GM18526 (cell line): ENCODE results near the gene DCHS1.

Source experiments
- POLR2A ChIP-seq: IDR thresholded peaks from 3 replicates; pipeline ENCODE4 v1.6.1; 2011; ENCODE audit not compliant: insufficient read length; ENCODE audit errors: extremely low read depth

Gene DCHS1, protein sequence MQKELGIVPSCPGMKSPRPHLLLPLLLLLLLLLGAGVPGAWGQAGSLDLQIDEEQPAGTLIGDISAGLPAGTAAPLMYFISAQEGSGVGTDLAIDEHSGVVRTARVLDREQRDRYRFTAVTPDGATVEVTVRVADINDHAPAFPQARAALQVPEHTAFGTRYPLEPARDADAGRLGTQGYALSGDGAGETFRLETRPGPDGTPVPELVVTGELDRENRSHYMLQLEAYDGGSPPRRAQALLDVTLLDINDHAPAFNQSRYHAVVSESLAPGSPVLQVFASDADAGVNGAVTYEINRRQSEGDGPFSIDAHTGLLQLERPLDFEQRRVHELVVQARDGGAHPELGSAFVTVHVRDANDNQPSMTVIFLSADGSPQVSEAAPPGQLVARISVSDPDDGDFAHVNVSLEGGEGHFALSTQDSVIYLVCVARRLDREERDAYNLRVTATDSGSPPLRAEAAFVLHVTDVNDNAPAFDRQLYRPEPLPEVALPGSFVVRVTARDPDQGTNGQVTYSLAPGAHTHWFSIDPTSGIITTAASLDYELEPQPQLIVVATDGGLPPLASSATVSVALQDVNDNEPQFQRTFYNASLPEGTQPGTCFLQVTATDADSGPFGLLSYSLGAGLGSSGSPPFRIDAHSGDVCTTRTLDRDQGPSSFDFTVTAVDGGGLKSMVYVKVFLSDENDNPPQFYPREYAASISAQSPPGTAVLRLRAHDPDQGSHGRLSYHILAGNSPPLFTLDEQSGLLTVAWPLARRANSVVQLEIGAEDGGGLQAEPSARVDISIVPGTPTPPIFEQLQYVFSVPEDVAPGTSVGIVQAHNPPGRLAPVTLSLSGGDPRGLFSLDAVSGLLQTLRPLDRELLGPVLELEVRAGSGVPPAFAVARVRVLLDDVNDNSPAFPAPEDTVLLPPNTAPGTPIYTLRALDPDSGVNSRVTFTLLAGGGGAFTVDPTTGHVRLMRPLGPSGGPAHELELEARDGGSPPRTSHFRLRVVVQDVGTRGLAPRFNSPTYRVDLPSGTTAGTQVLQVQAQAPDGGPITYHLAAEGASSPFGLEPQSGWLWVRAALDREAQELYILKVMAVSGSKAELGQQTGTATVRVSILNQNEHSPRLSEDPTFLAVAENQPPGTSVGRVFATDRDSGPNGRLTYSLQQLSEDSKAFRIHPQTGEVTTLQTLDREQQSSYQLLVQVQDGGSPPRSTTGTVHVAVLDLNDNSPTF (N-terminal part only)

GRCh38 chr11:6655790-6656583 lies at the start of gene DCHS1:
Gene DCHS1 (minus strand): TSS chr11:6655809. CDS start chr11:6641613, 14,196 bp downstream.
- TF ChIP-seq POLR2A, result no peak

DNA sequence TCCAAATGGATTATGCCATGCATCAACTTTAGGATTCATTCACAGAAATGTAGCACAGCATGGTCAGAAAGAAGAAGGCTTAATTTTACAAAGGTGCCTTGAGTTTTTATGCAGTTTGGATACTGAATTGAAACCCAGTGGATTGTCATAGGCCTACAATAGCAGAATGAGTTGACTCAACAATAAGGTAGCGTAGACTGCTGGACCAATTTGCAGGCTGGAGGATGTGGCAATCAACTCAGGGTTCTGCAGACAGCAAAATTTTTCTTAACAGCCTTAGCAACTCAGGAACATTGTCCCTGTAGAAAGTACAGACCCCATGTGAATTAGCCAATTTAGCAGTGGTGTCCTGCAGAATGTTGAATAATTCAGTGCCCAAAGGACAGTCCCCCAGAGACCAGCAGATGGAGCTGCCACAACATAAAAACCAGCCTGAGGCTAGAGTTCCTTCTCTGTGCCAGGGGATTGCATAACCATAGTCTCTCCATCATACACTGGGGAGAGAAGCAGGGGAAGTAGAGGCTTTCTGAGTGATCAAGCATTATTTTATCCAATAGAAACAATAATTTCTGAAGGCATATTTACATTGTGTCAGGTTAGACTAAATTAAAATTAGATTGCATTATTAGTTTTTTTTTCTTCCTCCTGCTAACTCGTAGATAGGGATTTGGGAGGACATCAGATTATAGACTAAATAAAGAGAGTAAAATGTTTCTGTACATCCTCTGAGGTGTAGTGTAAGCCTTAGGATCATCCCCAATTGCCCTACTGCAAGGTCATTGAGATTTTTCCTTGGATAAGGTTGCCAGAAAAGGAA lies 47.8 kb upstream of the DCHS1 start:
- TF ChIP-seq POLR2A, result no peak

DNA sequence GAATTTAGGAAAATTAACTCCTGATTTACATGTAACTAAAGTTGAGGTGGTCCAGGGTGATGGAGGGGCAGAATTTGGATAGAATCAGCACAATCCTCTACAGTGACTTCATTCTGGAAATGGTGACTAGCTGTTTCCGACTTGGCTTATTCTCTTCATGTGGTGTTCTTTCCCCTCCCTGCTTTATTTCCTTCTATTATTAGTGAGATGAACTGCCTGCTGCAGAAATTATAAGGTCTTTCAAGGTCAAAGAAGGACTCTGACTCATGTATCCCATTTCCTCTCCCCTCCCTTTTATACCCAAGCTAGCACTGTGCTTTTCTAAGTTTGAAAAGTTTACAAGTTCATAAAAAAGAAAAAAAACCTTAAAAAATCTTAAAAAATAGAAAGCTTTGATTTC lies 39.8 kb upstream of the DCHS1 start:
- no peak for TF ChIP-seq POLR2A

GRCh38 chr11:6694229-6694535 lies 38.6 kb upstream of the DCHS1 start:
- no peak for TF ChIP-seq POLR2A

GRCh38 chr11:6693342-6694228 lies 38.0 kb upstream of the DCHS1 start:
- TF ChIP-seq POLR2A, result no peak

GRCh38 chr11:6692128-6692527 lies 36.5 kb upstream of the DCHS1 start:
- TF ChIP-seq POLR2A, result no peak

DNA sequence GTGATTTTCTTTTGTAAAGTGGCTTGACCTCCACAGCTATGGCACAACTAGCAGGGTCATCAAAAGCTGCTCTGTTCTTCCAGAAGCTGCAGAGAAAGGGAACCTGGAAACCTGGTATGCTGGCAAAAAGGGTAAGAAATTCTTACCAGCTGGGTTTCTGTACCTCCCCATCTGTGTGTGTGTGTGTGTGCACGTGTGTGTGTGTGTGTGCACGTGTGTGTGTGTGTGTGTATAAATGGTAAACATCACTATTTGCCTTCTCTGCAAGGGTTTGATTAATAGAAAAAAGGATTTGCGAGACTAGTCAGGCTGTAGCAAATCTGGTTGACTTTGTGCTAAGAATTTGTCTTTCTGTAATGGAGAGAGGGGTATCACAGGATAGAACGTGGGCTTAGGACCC lies 32.3 kb upstream of the DCHS1 start:
- TF ChIP-seq POLR2A, result no peak

- no peak for TF ChIP-seq POLR2A
Measured at GRCh38 chr11:6686006-6686405, 30.4 kb upstream of the DCHS1 start.

DNA sequence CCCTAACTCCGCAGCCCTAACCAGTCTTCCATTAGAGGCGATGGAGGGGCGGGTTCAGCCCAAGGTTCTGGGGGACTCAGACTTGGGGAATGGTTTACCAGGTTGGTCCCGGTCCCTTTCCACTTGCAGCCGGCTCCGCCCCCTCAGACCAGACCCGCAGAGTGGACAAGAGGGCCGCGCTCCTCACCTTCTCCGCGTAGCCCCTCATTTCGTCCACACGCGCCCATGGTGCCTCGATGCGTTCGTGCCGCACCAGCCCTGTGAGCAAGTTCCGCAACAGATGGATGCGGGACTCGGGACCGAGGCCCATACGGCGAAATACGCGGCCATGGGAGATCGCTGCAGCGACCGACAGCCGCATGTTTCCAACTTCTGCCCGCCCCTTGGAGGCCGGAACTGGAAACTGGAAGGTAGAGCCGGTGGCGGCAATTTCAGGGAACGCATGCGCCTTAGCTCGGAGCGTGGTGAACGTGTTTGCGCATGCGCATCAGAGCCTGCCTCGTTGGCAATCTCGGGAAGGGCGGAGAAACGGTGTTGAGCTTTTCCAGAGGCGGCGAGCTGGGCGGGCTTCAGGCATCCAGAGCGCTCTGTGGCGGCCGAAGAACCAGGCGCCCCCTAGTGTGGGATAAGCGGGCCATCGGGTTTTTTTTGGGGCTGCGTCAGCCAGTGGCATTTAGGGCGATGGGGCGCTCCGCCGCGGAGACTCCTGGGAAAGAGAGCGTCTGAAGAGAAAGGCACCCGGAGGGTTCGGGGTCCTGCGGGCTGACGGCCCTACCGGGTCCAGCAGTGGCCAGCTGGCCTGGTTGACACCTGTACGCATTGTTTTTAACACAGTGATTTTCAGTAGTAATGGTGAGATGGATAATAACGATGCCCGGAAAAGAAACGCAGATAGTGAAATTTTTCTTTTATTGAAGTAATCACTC lies 27.6 kb upstream of the DCHS1 start, which contains the start of gene MRPL17:
TSS of gene MRPL17 (minus strand) at position 405 of the 926 bp plus-strand sequence. CDS start at position 361, 44 bp downstream.
- peak; percentile 94 for TF ChIP-seq POLR2A

DNA sequence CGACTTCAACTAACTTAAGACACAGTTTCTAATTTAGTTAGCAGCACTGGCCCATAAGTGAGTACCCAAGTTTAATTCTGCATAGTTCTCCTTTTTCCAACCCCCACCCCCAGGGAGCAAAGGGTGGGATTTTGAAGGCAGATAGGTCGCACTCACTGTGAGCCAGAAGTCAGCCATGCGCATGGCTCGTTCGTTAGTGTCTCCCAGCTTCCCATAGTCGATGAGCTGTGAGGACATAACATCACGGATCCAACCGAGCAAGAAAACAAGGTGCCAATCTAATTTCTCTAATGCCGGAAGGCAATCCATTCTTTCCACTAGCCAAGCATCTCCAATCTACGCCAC lies 27.0 kb upstream of the DCHS1 start:
- TF ChIP-seq POLR2A, result no peak

DNA sequence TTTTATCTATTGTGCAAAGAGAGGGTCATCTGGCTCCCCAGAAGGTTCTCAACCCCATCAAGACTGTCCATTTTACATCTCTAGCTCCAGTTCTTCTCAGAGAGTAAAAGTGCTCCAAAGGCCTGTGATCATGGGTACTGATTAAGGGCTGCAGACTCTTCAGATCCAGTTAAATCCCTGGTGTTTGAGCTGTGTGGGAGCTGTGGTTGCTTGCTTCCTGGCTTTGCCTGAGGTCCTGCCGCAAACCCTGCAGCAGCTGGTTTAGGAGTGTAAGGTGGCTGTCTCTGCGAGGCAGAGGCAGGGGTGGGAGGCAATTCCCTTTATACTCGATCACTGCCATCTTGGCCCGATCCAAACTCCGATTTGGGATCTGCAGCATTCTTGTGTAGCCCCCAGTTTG lies 26.3 kb upstream of the DCHS1 start:
- TF ChIP-seq POLR2A, result no peak

GRCh38 chr11:6681505-6681904 lies 25.9 kb upstream of the DCHS1 start:
- TF ChIP-seq POLR2A, result no peak
